ENCODE results near the gene OXLD1. TPM values are rescaled to one million over a fixed set of nuclear protein-coding genes. Genes with fewer than 3 reads are reported as not detected.
A peak's percentile ranks its signal among the peaks of the same experiment; 100 is the strongest.

OXLD1 gene
- total RNA-seq, 1 experiment from 2014 or later: 46.7 TPM

DNA sequence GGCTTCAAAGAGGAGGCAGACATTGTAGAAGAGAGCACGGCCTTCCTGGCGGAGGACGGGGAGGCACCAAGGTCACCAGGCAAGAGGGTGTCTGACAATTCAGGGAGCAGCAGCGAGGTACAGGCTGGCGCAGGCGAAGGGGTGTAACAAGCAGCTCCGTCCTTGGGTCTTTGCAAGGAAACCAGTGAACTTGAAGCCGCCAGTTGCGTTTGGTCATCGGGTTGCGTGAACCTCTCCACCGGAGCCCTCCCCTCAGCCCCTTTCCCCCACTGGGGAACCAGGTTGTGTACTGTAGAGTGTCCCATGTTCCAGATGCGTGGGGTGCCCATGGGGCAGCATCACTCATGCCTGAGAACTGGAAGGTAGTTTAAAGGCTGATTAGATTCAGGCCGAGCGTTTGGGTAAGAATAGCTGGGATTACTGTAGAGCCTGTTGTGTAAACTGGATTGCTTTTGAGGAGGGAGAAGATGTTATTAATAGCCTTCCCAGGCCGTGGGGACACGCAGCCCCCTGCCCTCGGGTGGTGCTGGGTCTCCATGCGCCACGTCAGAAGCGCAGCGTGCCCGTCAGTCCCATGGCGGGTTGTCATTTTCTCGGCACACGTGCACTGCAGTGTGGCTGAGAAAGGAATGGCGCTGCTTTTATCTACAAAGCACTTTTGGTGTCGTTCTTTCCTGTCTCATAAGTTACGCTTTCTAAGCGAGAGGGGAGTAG lies 39.3 kb upstream of the OXLD1 start:
- H3K9me3 ChIP-seq (ENCODE audit: low read length): no peaks in the 10 kb centered on the region
- H4K20me1 ChIP-seq (ENCODE audit: low read length): peaks cover 15% of the 10 kb centered on the region; the same call in 1 of the 2 replicates
- no peaks in the 10 kb centered on the region for H3F3A ChIP-seq (ENCODE audit: low read length, unreplicated experiment)
- H3K4me2 ChIP-seq (ENCODE audit: low read length): no peak overlapping the region
- H3K79me2 ChIP-seq (ENCODE audit: low read length): peaks cover 61% of the 10 kb centered on the region
- ATAC-seq (no peak), DNase-seq (no peak)
- ChIA-PET POLR2A (ENCODE audit: unreplicated experiment) (no interaction called here), CTCF (no interaction called here)
- intact Hi-C loops (cut with micrococcal nuclease): no loop called here
- H3K9me2 ChIP-seq (replicated peaks; ENCODE audit: low read length): no peaks in the 10 kb centered on the region
- TF ChIP-seq, protein P1, sequence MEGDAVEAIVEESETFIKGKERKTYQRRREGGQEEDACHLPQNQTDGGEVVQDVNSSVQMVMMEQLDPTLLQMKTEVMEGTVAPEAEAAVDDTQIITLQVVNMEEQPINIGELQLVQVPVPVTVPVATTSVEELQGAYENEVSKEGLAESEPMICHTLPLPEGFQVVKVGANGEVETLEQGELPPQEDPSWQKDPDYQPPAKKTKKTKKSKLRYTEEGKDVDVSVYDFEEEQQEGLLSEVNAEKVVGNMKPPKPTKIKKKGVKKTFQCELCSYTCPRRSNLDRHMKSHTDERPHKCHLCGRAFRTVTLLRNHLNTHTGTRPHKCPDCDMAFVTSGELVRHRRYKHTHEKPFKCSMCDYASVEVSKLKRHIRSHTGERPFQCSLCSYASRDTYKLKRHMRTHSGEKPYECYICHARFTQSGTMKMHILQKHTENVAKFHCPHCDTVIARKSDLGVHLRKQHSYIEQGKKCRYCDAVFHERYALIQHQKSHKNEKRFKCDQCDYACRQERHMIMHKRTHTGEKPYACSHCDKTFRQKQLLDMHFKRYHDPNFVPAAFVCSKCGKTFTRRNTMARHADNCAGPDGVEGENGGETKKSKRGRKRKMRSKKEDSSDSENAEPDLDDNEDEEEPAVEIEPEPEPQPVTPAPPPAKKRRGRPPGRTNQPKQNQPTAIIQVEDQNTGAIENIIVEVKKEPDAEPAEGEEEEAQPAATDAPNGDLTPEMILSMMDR (conservative IDR thresholded peaks at IDR 0.05; ENCODE audit: low read depth, low read length): no peak
- TF ChIP-seq EZH2phosphoT487 (IDR thresholded peaks at IDR 0.05; ENCODE audit: borderline replicate concordance, low read length) (no peak), EZH2 (IDR thresholded peaks at IDR 0.05; ENCODE audit: low read length, unreplicated experiment) (no peak)
- no peak overlapping the region for H3K9ac ChIP-seq (ENCODE audit: low read length)
- no peak overlapping the region for H3K4me3 ChIP-seq (ENCODE audit: low read length)
- H3K27me3 ChIP-seq (ENCODE audit: low read length): no peaks in the 10 kb centered on the region
- peaks cover 40% of the 10 kb centered on the region for H3K36me3 ChIP-seq (ENCODE audit: low read depth, low read length)
- peaks cover 30% of the 10 kb centered on the region for H3K4me1 ChIP-seq (ENCODE audit: insufficient read depth, low read length)
- no peak overlapping the region for H2AFZ ChIP-seq (ENCODE audit: low read length)
- no peak overlapping the region for H3K27ac ChIP-seq (ENCODE audit: low read length)
- BruUV-seq (replicated peaks): no TSS peak

DNA sequence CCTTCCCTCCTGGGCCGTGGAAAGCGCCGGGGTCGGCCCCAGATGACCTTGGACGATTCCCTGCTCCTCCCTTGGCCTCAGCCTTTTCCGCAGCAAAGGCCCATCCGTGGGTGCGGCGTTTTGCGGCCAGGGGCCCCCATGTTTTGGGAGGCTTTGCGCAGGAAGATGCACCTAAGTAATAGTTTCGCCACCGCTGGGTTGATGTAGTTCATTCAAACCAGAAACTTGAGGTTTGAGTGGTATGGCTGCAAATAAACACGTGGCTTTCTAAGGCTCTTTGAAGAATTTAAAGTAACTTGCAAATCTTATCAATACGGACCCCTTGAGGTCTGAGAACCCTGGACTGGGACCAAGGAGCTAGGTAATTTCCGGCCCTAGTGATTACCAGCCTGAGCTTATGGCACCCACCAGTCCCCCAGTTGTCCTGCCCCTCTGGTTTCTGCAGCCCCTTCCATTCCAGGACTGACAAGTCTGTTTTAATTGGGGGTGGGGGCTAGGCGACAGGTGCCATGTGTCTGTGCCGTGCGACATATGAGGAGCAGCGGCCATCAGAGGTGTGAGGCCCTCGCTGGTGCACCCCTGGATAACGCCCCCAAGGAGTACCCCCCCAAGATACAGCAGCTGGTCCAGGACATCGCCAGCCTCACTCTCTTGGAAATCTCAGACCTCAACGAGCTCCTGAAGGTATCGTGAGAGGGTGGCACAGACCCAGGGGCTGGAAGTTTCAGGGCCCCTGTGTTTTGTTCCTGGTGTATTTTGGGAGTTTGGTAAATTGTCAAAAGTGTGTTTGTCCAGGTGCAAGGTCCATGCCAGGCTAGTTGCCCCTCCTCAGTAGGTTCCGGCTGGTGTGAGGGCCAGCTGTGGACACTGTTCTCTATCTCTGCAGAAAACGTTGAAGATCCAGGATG lies 37.6 kb upstream of the OXLD1 start:
- H3K27ac ChIP-seq (ENCODE audit: low read length): peak overlapping the region; percentile 74
- peaks cover 15% of the 10 kb centered on the region; the same call in 1 of the 2 replicates for H4K20me1 ChIP-seq (ENCODE audit: low read length)
- intact Hi-C loops (cut with micrococcal nuclease): no loop called here
- H3K36me3 ChIP-seq (ENCODE audit: low read depth, low read length): peaks cover 45% of the 10 kb centered on the region
- peak overlapping the region; percentile 97 for H3K4me2 ChIP-seq (ENCODE audit: low read length)
- peak overlapping the region; percentile 75 for H3K4me3 ChIP-seq (ENCODE audit: low read length)
- no peaks in the 10 kb centered on the region for H3K27me3 ChIP-seq (ENCODE audit: low read length)
- POLR2A ChIA-PET (ENCODE audit: unreplicated experiment): interaction anchor here (0.8 to 1.0 kb wide), 3 partner anchors 9 to 325 kb away, joined by 3 to 10 read pairs (median 6); no protein-coding TSS in a partner anchor
- BruUV-seq (replicated peaks): TSS peak; percentile 42
- H3K9ac ChIP-seq (ENCODE audit: low read length): peak overlapping the region; percentile 99
- H3K9me3 ChIP-seq (ENCODE audit: low read length): no peaks in the 10 kb centered on the region
- DNase-seq (no peak), ATAC-seq (no peak)
- peaks cover 74% of the 10 kb centered on the region for H3K79me2 ChIP-seq (ENCODE audit: low read length)
- no peaks in the 10 kb centered on the region for H3K9me2 ChIP-seq (replicated peaks; ENCODE audit: low read length)
- CTCF ChIA-PET: no interaction called here
- peaks cover 3% of the 10 kb centered on the region for H3F3A ChIP-seq (ENCODE audit: low read length, unreplicated experiment)
- TF ChIP-seq EZH2 (IDR thresholded peaks at IDR 0.05; ENCODE audit: low read length, unreplicated experiment) (no peak), EZH2phosphoT487 (IDR thresholded peaks at IDR 0.05; ENCODE audit: borderline replicate concordance, low read length) (no peak)
- TF ChIP-seq, protein P1 (conservative IDR thresholded peaks at IDR 0.05; ENCODE audit: low read depth, low read length): no peak
- peak overlapping the region; percentile 62; the same call in 1 of the 2 replicates for H2AFZ ChIP-seq (ENCODE audit: low read length)
- peaks cover 22% of the 10 kb centered on the region for H3K4me1 ChIP-seq (ENCODE audit: insufficient read depth, low read length)

All from PC-3 (cell line).